Activated naive CD8-positive, alpha-beta T cell treated with anti-CD3 and anti-CD28 coated beads, Interleukin-2, amount 50 U/mL, for 24 hours (primary cell): ENCODE results near the gene ZNF343.

ENCODE experiments used
- ATAC-seq: fragments of 150-1000 bp; cut with Tn5 transposase; one replicate; pipeline ENCODE4 v1.10.0; 2021
- DNase-seq: peaks from one replicate; pipeline ENCODE4 v3.0.0; 2021
- H3K27ac Mint-ChIP-seq: one replicate; pipeline ENCODE4 v1.8.0; 2021; ENCODE audit warnings: mild to moderate bottlenecking, mixed read lengths
- H3K27me3 Mint-ChIP-seq: one replicate; pipeline ENCODE4 v1.8.0; 2021; ENCODE audit warnings: mixed read lengths
- H3K36me3 Mint-ChIP-seq: one replicate; pipeline ENCODE4 v1.8.0; 2021; ENCODE audit warnings: low read depth, mixed read lengths
- H3K4me1 Mint-ChIP-seq: one replicate; pipeline ENCODE4 v1.8.0; 2021; ENCODE audit warnings: mixed read lengths
- H3K4me3 Mint-ChIP-seq: one replicate; pipeline ENCODE4 v1.8.0; 2021; ENCODE audit warnings: mild to moderate bottlenecking, moderate library complexity, mixed read lengths
- H3K9me3 Mint-ChIP-seq: one replicate; pipeline ENCODE4 v1.8.0; 2021; ENCODE audit warnings: mixed read lengths

ZNF343 gene

DNA sequence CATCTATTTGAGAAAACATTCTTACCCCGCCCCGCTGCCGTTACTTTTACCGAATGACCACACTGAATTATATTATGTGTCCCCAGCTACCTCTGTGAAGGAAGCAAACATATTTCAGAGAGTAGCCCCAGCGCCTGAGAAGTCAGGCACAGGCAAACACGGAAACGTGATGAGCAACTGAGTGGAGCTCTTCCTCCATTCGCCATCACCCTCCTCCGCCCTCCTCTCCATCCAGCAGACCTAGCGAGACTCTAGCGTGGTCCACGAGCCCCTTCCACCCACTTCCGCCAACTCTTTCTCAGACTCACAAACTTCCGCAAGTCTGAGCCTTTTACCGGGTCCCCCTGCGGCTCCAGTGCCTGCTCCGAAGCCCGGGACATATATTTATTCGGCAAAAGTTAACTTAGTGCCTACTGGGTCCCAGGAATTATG, 38.7 kb downstream of the ZNF343 start:
- Mint-ChIP-seq H3K4me3 (peak overlapping the region; percentile 98), H3K9me3 (no peaks in the 10 kb centered on the region), H3K36me3 (peaks cover 51% of the 10 kb centered on the region), H3K27me3 (no peaks in the 10 kb centered on the region), H3K27ac (peak overlapping the region; percentile 100), H3K4me1 (peaks cover 66% of the 10 kb centered on the region)
- DNase-seq (peak; percentile 59), ATAC-seq (peak; percentile 58)

DNA sequence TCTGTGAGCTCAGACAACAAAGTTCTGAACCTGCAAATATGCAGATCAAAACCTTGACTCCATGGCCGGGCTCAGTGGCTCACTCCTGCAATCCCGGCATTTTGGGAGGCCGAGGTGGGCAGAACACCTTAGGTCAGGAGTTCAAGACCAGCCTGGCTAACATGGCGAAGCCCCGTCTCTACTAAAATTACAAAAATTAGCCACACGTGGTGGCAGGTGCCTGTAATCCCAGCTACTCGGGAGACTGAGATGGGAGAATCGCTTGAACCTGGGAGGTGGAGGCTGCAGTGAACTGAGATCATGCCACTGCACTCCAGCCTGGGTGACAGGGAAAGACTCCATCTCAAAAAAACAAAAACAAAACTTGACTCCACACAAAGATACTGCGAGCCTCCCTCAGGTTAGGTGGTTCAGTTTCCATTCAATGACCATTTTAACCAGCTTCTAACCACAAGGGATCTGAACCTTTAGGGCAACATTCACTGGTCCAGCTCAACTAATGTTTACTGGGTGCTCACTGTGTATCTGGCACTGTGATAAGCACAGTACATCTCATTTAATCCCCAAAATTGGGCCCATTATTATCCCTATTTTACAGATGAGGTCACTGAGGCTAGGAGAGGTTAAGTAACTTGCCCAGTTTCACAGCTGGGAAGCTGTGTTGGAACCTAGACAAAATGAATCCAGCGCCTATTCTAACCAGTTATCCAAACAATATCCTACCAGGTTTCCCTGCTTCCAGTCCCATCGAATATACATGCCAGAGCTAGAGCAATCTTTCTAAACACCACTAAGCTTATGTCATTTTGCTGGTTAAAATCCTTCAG, 39.9 kb downstream of the ZNF343 start:
- no peaks in the 10 kb centered on the region for H3K27me3 Mint-ChIP-seq
- ATAC-seq (no peak), DNase-seq (no peak)
- H3K4me1 Mint-ChIP-seq = peaks cover 62% of the 10 kb centered on the region
- H3K9me3 Mint-ChIP-seq = no peaks in the 10 kb centered on the region
- peak overlapping the region; percentile 100 for H3K27ac Mint-ChIP-seq
- peaks cover 63% of the 10 kb centered on the region for H3K36me3 Mint-ChIP-seq
- peak overlapping the region; percentile 98 for H3K4me3 Mint-ChIP-seq

DNA sequence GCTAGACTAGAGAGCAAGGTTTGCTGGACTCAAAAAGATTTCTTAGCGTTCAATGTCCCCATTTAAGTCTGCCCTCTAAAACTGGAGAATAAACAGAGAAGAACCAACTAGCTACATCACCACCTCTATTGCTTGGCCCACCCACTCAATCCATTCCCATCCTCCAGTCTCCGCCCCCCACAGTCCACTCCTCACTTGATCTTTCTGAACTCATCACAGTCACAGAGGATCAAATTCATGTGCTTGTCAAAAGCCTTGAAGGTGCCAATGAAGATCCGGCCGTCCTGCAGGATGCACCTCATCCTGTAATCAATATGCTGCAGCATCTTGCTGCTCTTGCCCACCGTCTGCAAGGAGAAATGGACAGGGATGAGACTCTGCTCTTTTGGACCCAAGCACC, 41.3 kb downstream of the ZNF343 start:
- Mint-ChIP-seq H3K9me3 (no peaks in the 10 kb centered on the region), H3K36me3 (peaks cover 77% of the 10 kb centered on the region), H3K27me3 (no peaks in the 10 kb centered on the region), H3K4me1 (peaks cover 60% of the 10 kb centered on the region), H3K27ac (peak overlapping the region; percentile 100), H3K4me3 (peak overlapping the region; percentile 98)
- DNase-seq (no peak), ATAC-seq (no peak)

DNA sequence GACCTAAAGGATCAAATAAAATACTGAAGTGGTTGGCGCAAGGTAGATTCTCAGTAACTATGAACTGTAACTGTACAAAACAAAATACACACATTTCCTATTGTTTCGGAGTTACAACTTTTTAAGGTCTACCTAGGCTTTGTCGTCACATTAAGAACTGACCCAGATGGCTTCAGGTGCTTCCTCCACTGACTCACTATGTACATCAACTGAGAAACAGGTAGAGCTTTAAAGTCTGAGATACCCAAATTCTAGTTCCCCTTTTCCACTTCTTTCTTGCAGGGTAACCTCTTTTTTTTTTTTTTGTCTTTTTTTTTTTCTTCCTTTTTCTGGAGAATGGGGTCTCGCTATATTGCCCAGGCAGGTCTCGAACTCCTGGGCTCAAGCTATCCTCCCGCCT, 43.6 kb downstream of the ZNF343 start:
- Mint-ChIP-seq H3K4me3 (no peak overlapping the region), H3K27ac (no peak overlapping the region), H3K27me3 (no peaks in the 10 kb centered on the region), H3K9me3 (no peaks in the 10 kb centered on the region), H3K4me1 (peaks cover 44% of the 10 kb centered on the region), H3K36me3 (peaks cover 93% of the 10 kb centered on the region)
- no peak for DNase-seq
- ATAC-seq = no peak

DNA sequence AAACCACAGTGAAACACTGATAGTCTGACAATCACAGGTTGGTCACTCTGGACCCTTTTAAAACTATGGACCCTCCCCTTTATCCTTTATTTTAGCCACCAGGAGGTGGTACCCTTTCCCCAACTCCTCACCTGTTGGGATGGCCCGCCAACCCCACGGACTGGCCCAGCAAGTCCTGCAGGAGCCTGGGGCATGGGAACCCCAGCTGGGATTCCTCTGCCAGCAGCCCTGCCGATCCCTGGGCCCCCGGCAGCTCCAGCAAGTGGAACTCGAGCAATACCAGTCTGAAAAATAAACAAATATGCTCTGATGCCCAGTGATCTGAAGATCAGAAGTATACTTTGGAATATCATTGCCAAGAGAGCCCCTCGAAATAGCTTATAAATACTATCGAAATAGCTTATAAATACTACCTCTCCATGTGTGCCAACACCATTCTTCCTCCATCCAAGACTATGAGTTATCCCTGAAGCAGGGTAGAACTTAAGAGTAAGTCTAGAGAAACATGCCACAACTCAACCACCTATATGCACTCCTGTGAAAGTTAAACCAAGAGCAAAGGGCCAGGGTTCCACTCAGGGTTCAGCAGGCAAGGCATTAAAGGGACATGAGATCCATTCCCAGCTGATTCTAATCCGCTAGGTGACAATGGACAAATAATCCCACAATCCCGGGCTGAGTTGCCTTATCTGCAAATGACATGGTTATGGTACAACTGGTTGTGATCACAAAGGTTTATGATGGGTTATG, 44.9 kb downstream of the ZNF343 start:
- no peak overlapping the region for H3K4me3 Mint-ChIP-seq
- H3K27ac Mint-ChIP-seq = no peak overlapping the region
- peaks cover 91% of the 10 kb centered on the region for H3K36me3 Mint-ChIP-seq
- no peaks in the 10 kb centered on the region for H3K27me3 Mint-ChIP-seq
- DNase-seq (no peak), ATAC-seq (no peak)
- peaks cover 35% of the 10 kb centered on the region for H3K4me1 Mint-ChIP-seq
- no peaks in the 10 kb centered on the region for H3K9me3 Mint-ChIP-seq

DNA sequence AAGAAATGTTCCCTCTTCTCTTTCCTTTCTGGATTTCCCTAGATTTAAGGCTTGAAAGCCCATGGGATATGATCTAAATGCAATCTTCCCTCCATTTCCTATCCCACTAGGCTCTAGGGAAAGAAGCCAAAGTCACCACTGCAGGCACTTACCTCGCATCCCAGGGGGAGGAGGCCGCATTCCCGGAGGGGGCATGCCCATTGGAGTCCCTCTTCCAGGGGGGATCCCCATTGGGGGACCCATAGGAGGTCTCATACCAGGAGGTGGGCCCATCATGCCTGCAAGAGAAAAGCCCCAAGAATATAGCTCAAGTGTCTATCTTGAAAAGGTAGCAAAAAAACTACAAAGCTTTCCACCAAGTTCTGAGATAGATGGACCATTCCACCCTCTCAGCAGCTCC, 46.2 kb downstream of the ZNF343 start:
- no peaks in the 10 kb centered on the region for H3K9me3 Mint-ChIP-seq
- peaks cover 25% of the 10 kb centered on the region for H3K4me1 Mint-ChIP-seq
- no peak for ATAC-seq
- H3K27me3 Mint-ChIP-seq = no peaks in the 10 kb centered on the region
- peaks cover 80% of the 10 kb centered on the region for H3K36me3 Mint-ChIP-seq
- no peak for DNase-seq
- no peak overlapping the region for H3K27ac Mint-ChIP-seq
- H3K4me3 Mint-ChIP-seq = no peak overlapping the region

DNA sequence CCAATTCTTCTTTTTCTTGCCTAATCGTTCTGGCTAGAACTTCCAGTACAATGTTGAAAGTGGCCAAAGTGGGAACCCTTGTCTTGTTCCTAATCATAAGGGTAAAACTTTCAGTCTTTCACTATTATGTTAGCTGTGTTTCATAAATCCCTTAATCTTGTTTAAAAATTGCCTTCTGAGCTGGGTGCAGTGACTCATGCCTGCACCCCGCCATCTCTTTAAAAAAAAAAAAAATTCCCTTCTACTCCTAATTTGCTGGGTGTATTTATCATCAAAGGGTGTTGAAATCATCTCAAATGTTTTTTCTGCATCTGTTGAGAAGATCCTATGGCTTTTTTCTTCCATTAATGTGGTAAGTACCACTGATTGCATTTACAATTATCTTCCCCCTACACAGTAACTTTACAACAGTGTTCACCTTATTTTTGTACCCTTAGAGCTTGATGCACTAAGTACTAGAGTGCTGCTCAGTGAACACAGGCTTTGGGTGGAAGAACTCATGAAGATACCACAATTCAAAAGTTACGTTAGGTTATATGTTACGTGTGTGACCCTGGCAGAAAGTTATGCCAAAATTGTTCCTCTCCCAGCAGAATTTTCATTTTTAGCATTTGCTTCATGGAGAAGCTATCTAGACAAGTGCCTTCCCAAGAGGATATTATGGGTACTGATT, 47.8 kb downstream of the ZNF343 start:
- Mint-ChIP-seq H3K27me3 (no peaks in the 10 kb centered on the region), H3K36me3 (peaks cover 71% of the 10 kb centered on the region), H3K9me3 (no peaks in the 10 kb centered on the region), H3K4me3 (no peak overlapping the region), H3K27ac (peak overlapping the region; percentile 23), H3K4me1 (peaks cover 27% of the 10 kb centered on the region)
- no peak for ATAC-seq
- no peak for DNase-seq

DNA sequence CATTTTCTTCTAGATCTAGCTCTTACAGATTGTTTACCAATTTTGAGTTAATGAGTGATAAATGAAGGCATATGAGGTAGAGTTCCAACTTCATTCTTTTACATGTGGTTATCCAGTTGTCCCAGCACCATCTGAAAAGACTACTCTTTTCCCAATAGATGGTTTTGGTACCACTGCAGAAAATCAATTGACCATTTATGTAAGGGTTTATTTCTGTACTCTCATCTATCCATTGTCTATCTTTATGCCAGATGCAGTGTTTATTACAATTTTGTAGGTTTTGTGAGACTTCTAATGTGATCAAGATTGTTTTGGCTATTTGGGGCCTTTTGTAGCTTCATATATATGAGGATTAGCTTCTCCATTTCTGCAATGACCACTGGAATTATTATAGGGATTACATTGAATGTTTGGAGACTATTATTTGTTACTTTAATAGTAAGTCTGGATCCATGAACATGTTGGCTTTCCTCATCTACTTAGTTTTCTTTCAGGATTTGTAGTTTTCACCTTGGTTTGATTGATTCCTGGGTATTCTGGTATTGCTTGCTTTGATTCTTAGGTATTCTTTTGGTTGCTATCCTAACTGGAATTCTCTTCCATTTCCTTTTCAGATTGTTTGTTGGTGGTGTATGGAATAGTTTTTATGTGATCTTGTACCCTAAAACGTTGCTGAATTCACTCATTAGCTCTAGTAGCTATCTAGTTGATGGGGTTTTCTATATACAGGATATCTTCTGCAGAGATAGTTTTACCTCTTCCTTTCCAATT, 48.5 kb downstream of the ZNF343 start:
- DNase-seq (no peak), ATAC-seq (no peak)
- Mint-ChIP-seq H3K27ac (peak overlapping the region; percentile 23), H3K36me3 (peaks cover 64% of the 10 kb centered on the region), H3K4me1 (peaks cover 27% of the 10 kb centered on the region), H3K9me3 (no peaks in the 10 kb centered on the region), H3K27me3 (no peaks in the 10 kb centered on the region), H3K4me3 (no peak overlapping the region)

DNA sequence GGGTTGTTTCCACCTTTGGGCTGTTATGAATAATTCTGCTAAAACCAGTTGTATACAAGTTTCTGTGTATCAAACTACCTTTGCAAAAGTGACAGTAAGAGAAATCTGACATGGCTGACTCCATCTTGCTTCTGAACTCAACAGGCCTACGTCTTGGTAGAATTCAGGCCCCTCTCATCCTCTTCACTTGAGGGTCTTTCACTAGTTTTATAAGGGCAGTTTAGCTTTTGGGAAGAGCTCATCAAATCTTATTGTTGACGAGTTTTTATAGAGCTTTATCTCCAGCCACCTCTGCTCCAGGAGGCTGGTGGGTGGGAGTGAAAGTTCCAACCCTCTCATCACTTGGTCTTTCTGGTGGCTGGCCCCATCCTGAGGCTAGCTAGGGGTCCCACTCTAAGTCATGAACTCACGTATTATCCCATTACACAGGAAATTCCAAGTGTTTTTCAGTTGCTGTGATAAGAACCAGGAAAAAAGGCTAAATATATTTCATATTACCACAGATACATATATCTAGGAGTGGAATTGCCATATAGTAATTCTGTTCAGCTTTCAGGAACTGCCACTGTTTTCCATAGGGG, 49.7 kb downstream of the ZNF343 start:
- Mint-ChIP-seq H3K4me1 (peaks cover 30% of the 10 kb centered on the region), H3K27me3 (no peaks in the 10 kb centered on the region), H3K9me3 (no peaks in the 10 kb centered on the region), H3K27ac (no peak overlapping the region), H3K4me3 (no peak overlapping the region), H3K36me3 (peaks cover 53% of the 10 kb centered on the region)
- ATAC-seq (no peak), DNase-seq (no peak)

DNA sequence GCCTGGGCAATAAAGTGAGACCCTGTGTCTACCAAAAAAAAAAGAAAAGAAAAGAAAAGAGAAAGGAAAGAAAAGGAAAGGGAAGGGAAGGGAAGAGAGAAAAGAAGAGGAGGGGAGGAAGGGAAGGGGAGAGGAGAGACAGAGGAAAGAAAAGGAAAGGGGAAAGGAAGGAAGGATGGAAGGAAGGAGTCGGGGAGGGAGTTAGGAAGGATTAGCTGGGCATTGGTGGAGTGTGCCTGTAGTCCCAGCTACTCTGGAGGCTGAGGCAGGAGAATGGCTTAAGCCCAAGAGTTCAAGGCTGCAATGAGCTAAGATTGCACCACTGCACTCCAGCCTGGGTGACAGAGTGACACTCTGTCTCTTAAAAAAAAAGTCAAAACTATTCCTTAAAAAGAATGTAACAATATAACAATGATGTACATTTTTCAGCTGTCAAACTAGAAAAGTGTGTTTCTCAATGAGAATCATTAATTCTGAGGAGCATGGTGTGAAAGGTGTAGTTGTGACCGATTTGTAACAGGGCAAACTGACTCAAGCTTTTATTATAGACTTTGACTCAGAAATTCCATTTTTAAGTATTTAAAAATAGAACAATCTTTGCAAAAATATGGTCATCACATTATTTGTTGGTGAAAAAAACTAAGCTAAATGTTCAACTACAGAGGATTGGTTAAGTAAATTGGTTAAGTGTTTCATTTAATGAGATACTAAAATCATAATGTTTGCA, 52.8 kb downstream of the ZNF343 start:
- Mint-ChIP-seq H3K4me3 (no peak overlapping the region), H3K4me1 (peaks cover 36% of the 10 kb centered on the region), H3K27me3 (no peaks in the 10 kb centered on the region), H3K9me3 (no peaks in the 10 kb centered on the region), H3K27ac (peak overlapping the region; percentile 32), H3K36me3 (peaks cover 25% of the 10 kb centered on the region)
- DNase-seq (no peak), ATAC-seq (no peak)

DNA sequence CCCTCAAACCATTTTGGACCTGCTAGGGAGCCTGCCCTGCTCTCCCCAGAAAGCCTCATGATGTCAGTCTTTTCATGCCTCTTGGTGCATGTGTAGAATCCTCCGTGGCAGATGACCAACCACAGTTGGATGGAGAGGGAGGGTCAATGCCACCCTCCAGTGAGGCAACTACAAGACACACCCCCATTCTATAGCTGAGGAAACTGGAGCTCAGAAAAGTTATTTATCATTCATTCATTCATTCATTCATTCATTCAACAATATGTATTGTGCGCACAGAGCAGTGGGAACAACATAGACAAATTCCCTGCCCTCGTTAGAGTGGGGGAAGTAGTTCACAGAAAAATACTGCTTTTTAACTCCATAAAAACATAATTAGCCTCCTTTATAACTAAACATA, 54.9 kb downstream of the ZNF343 start:
- Mint-ChIP-seq H3K4me1 (peaks cover 53% of the 10 kb centered on the region), H3K27me3 (peaks cover 2% of the 10 kb centered on the region), H3K9me3 (no peaks in the 10 kb centered on the region), H3K36me3 (peaks cover 8% of the 10 kb centered on the region), H3K27ac (no peak overlapping the region), H3K4me3 (no peak overlapping the region)
- ATAC-seq = no peak
- DNase-seq = no peak

DNA sequence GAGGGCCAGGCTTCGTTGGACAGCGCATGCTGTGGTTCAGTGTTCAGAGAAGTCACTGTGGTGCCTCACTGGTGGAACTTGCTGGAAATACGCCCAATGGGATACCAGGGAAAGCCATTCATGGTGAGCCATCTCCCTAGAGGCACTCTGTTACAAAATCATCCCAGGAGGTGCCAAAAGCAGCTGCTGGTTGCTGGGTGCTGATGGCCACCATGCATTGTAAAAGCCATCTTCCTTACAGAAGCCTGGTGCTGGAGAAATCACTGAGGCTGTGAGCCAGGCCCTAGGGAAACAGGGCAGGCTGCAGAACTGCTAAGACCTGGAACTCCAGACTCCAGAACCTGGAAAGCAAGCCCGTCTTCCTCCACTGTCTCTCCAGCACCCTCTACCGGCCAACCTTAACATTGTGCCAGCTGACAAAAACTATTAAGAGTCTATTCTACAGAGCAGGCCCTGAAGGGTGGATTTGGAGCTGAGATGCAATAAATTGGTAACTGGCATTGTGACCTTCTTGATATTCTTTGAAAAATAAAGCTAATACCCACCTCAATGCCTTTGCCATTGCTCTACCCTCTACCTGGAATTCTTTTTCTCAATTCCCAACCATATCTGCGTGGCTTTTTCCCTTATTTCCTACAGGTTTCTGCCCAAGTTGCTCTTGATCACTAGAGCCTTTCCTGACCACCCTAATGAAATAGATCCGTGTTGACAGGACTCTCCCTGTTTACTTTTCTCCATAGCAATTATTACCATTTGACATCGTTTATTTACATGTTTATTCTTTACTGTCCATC, 56.6 kb downstream of the ZNF343 start:
- Mint-ChIP-seq H3K4me1 (peaks cover 50% of the 10 kb centered on the region), H3K4me3 (no peak overlapping the region), H3K27ac (no peak overlapping the region), H3K9me3 (no peaks in the 10 kb centered on the region), H3K36me3 (peaks cover 5% of the 10 kb centered on the region), H3K27me3 (peaks cover 2% of the 10 kb centered on the region)
- DNase-seq (peak; percentile 80), ATAC-seq (no peak)

DNA sequence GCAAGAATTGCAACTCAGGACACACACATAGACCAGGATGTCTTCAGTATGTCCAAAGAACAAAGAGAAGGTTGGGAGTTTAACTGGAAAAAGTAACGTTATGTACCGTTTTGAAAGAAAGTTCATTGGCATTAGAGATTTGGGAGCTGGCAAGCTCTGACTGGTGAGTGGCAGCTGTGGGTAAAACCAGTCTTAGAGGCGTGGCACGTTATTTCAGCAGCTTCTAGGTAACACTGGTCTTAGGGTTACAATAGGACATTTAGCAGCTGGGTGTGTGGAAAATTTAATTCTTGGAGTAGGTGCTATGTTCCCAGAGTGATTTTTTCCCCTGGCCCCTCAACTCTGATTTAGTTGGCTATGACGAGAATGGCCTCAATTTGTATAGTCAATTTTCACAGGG, 57.3 kb downstream of the ZNF343 start:
- no peak overlapping the region for H3K4me3 Mint-ChIP-seq
- no peaks in the 10 kb centered on the region for H3K9me3 Mint-ChIP-seq
- H3K27me3 Mint-ChIP-seq = peaks cover 2% of the 10 kb centered on the region
- peaks cover 43% of the 10 kb centered on the region for H3K4me1 Mint-ChIP-seq
- no peak overlapping the region for H3K27ac Mint-ChIP-seq
- no peak for DNase-seq
- H3K36me3 Mint-ChIP-seq = peaks cover 2% of the 10 kb centered on the region
- ATAC-seq = no peak
